ENCODE data around the gene SLC22A2. TPM values are rescaled to one million over a fixed set of nuclear protein-coding genes. Genes with fewer than 3 reads are reported as not detected.

Gene SLC22A2
- total RNA-seq, 4 donors from 2014 or later: not detected

DNA sequence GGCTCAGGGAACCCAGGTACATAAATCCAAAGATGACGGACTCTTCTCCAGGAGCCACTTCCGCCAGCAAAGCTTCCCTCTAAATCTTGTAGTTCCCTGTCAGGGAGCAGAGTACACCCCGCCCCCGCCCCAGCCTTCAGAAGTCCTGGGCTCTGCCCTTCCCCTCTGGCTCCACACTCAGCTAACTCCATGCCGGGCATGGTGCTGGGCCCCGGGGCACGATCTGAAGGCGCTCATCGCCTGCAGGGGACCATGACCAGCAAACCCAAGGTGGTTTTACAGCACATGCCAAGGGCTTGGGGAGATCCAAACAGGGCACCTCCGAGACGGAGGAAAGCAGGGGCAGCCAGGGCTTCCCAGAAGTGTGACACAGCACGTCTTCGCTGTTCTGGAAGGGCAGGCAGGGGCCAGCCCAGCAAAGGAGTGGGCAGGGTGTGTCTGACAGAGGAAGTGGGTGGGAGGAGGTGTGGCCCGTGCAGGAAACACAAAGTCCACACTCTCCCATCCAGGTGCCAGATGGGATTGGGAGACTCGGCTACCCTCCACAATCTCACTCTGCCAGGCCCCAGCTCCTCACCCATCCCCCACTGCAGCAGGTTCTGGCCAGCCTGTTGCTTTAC, 41.6 kb upstream of the SLC22A2 start:
- in situ Hi-C loops (cut with MboI; ENCODE audit: low pct_ligation_motif_present in 1 of 4, low pct_unique_long_range_greater_than_20kb in 1 of 4, low sequenced_read_pairs in 3 of 4): no loop called here

DNA sequence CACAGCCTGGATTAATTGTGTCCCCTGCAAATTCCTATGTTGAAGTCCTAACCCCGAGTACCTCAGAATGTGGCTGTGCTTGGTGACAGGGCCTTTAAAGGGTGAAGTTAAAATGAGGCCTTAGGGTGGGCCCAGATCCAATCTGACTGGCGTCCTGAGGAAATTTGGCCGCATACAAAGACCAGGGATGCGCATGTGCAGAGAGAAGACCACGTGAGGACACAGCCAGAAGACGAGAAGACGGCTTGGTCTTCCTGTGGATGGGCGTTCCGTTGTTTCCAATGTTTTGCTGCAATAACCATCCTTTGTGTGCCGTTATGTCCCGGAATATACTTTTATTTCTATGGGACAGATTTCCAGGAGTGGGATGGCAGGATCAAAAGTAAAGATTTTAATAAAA, 40.9 kb upstream of the SLC22A2 start:
- intact Hi-C loops (cut with DNase I; ENCODE audit: low total_unique reads): no loop called here

More for the DNA sequence above, 41.6 kb upstream of the SLC22A2 start:
- Histone ChIP-seq H3K36me3 (no peaks in the 10 kb centered on the region), H3K27ac (peak overlapping the region; percentile 69 to 80 (median 78)), H3K27me3 (no peaks in the 10 kb centered on the region), H3K9me3 (no peaks in the 10 kb centered on the region), H3K4me1 (peaks cover 0 to 10% (median 2%) of the 10 kb centered on the region in 4 donors), H3K4me3 (peak overlapping the region in 1 of 4 donors; percentile 17)
- WGBS, 2 donors (ENCODE audit: low coverage in 1 of 2): 17 to 47% methylated on average over 1 to 15 of the region's 15 CpGs
- TF ChIP-seq, protein P1, sequence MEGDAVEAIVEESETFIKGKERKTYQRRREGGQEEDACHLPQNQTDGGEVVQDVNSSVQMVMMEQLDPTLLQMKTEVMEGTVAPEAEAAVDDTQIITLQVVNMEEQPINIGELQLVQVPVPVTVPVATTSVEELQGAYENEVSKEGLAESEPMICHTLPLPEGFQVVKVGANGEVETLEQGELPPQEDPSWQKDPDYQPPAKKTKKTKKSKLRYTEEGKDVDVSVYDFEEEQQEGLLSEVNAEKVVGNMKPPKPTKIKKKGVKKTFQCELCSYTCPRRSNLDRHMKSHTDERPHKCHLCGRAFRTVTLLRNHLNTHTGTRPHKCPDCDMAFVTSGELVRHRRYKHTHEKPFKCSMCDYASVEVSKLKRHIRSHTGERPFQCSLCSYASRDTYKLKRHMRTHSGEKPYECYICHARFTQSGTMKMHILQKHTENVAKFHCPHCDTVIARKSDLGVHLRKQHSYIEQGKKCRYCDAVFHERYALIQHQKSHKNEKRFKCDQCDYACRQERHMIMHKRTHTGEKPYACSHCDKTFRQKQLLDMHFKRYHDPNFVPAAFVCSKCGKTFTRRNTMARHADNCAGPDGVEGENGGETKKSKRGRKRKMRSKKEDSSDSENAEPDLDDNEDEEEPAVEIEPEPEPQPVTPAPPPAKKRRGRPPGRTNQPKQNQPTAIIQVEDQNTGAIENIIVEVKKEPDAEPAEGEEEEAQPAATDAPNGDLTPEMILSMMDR (IDR thresholded peaks at IDR 0.05): peak in 1 of 5 experiments; percentile 17
- TF ChIP-seq EP300 (IDR thresholded peaks at IDR 0.05; ENCODE audit: low read depth) (no peak), POLR2A (IDR thresholded peaks at IDR 0.05) (peak; percentile 87), POLR2AphosphoS5 (IDR thresholded peaks at IDR 0.05) (peak; percentile 33 to 86 (median 80))
- DNase-seq: peak; percentile 88
- intact Hi-C loops (cut with DNase I; ENCODE audit: low total_unique reads): no loop called here

DNA sequence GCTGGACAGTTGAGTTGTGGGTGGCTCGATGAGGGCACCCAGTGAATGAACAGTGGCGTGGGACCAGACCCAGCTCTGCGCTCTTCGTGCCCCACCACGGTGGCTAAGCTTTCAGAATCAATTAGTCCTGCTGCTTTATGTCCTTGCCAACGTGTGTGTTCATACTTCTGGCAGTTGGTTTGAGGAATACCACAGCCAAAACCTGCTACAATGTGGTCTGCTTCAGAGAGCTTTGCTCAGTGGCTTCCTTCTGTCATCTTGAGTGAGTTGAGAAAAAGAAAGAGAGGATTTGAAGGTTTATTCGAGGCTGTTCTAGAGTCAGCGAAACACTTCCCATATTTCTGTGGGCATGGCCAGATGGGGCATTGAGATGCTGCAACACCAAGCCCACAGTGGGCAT, 39.5 kb upstream of the SLC22A2 start:
- Histone ChIP-seq H3K27me3 (no peaks in the 10 kb centered on the region), H3K27ac (no peak overlapping the region), H3K36me3 (no peaks in the 10 kb centered on the region), H3K9me3 (no peaks in the 10 kb centered on the region), H3K4me3 (no peak overlapping the region), H3K4me1 (peaks cover 0 to 10% (median 2%) of the 10 kb centered on the region in 4 donors)
- intact Hi-C loops (cut with DNase I; ENCODE audit: low total_unique reads): no loop called here
- TF ChIP-seq, protein P1 (IDR thresholded peaks at IDR 0.05): no peak
- TF ChIP-seq POLR2A (IDR thresholded peaks at IDR 0.05) (no peak), EP300 (IDR thresholded peaks at IDR 0.05; ENCODE audit: low read depth) (no peak), POLR2AphosphoS5 (IDR thresholded peaks at IDR 0.05) (no peak)
- in situ Hi-C loops (cut with MboI; ENCODE audit: low pct_ligation_motif_present in 1 of 4, low pct_unique_long_range_greater_than_20kb in 1 of 4, low sequenced_read_pairs in 3 of 4): no loop called here
- no peak for DNase-seq
- 67 to 79% methylated on average over 1 to 8 of the region's 8 CpGs for whole genome bisulfite sequencing, 2 donors (ENCODE audit: low coverage in 1 of 2)

More for the DNA sequence above, 40.9 kb upstream of the SLC22A2 start:
- H3K27me3 ChIP-seq: no peaks in the 10 kb centered on the region
- H3K27ac ChIP-seq: peak overlapping the region; percentile 69 to 80 (median 78)
- no peaks in the 10 kb centered on the region for H3K36me3 ChIP-seq
- H3K9me3 ChIP-seq: no peaks in the 10 kb centered on the region
- no peak overlapping the region for H3K4me3 ChIP-seq
- WGBS, 2 donors (ENCODE audit: low coverage in 1 of 2): 93 to 98% methylated on average over 8 to 11 of the region's 11 CpGs
- H3K4me1 ChIP-seq: peaks cover 0 to 10% (median 2%) of the 10 kb centered on the region in 4 donors
- in situ Hi-C loops (cut with MboI; ENCODE audit: low pct_ligation_motif_present in 1 of 4, low pct_unique_long_range_greater_than_20kb in 1 of 4, low sequenced_read_pairs in 3 of 4): no loop called here
- no peak for DNase-seq
- no peak for TF ChIP-seq EP300 (IDR thresholded peaks at IDR 0.05; ENCODE audit: low read depth)
- no peak for TF ChIP-seq POLR2AphosphoS5 (IDR thresholded peaks at IDR 0.05)
- TF ChIP-seq POLR2A (IDR thresholded peaks at IDR 0.05): no peak

- WGBS, 2 donors (ENCODE audit: low coverage in 1 of 2): 57% methylated on average over 6 of the region's 6 CpGs; no CpG with 5 or more reads in 1 of the 2 donors
- H3K4me3 ChIP-seq: no peak overlapping the region
- DNase-seq: peak; percentile 47
- no peak overlapping the region for H3K27ac ChIP-seq
- TF ChIP-seq EP300 (IDR thresholded peaks at IDR 0.05; ENCODE audit: low read depth): no peak
- TF ChIP-seq, protein P1 (IDR thresholded peaks at IDR 0.05): peak in 4 of 5 experiments; percentile 27 to 51 (median 44)
- no peak for TF ChIP-seq POLR2A (IDR thresholded peaks at IDR 0.05)
- no peaks in the 10 kb centered on the region for H3K36me3 ChIP-seq
- intact Hi-C loops (cut with DNase I; ENCODE audit: low total_unique reads) (no loop called here), in situ Hi-C loops (cut with MboI; ENCODE audit: low pct_ligation_motif_present in 1 of 4, low pct_unique_long_range_greater_than_20kb in 1 of 4, low sequenced_read_pairs in 3 of 4) (no loop called here)
- no peaks in the 10 kb centered on the region for H3K9me3 ChIP-seq
- H3K4me1 ChIP-seq: peaks cover 0 to 10% (median 2%) of the 10 kb centered on the region in 4 donors
- H3K27me3 ChIP-seq: no peaks in the 10 kb centered on the region
These were observed 38.7 kb upstream of the SLC22A2 start for GRCh38 chr6:160297310-160297709.
